ENCODE measurements around the gene ATE1.
A peak's percentile ranks its signal among the peaks of the same experiment; 100 is the strongest.

The ATE1 gene

GRCh38 chr10:121722665-121723064, 205.2 kb downstream of the ATE1 start (continued):
- no peak for TF ChIP-seq ZFP30 (CRISPR knock-in tag; IDR thresholded peaks at IDR 0.05)
- no peak for TF ChIP-seq CREB5 (CRISPR knock-in tag; IDR thresholded peaks at IDR 0.05; ENCODE audit: low read depth)
- TF ChIP-seq PATZ1 (CRISPR knock-in tag; IDR thresholded peaks at IDR 0.05; ENCODE audit: borderline replicate concordance), result no peak
- TF ChIP-seq TOX (CRISPR knock-in tag; IDR thresholded peaks at IDR 0.05; ENCODE audit: borderline replicate concordance), result no peak

DNA sequence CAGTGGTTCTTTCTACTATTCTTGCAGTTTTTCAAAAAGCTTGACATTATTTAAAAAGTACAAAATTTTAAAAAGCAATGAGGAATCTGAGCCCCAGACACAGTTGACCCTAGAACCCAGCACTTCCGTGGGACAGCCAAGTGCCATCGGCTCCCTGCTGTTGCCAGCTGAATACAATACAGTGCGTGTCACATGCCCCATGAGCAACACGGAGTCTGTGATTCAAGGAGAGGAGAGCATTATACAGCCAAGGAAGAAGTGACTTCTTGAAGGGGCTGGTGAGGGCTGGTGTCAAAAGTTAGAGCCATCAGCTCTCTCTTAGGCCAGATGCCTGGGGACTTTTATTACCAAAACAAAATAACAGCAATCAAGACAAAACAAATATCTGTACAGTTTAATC, 206.6 kb downstream of the ATE1 start:
- ATAC-seq, result no peak
- TF ChIP-seq RARB (CRISPR knock-in tag; IDR thresholded peaks at IDR 0.05) (no peak), BACH2 (CRISPR knock-in tag; IDR thresholded peaks at IDR 0.05; ENCODE audit: borderline replicate concordance) (no peak), OSR1 (CRISPR knock-in tag; IDR thresholded peaks at IDR 0.05) (no peak), ZNF565 (CRISPR knock-in tag; conservative IDR thresholded peaks at IDR 0.05; ENCODE audit: low read depth) (no peak), CREB5 (CRISPR knock-in tag; IDR thresholded peaks at IDR 0.05; ENCODE audit: low read depth) (no peak), CSDC2 (CRISPR knock-in tag; IDR thresholded peaks at IDR 0.05) (no peak)
- TF ChIP-seq, protein P1, sequence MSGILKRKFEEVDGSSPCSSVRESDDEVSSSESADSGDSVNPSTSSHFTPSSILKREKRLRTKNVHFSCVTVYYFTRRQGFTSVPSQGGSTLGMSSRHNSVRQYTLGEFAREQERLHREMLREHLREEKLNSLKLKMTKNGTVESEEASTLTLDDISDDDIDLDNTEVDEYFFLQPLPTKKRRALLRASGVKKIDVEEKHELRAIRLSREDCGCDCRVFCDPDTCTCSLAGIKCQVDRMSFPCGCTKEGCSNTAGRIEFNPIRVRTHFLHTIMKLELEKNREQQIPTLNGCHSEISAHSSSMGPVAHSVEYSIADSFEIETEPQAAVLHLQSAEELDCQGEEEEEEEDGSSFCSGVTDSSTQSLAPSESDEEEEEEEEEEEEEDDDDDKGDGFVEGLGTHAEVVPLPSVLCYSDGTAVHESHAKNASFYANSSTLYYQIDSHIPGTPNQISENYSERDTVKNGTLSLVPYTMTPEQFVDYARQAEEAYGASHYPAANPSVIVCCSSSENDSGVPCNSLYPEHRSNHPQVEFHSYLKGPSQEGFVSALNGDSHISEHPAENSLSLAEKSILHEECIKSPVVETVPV (CRISPR knock-in tag; IDR thresholded peaks at IDR 0.05), result no peak

DNA sequence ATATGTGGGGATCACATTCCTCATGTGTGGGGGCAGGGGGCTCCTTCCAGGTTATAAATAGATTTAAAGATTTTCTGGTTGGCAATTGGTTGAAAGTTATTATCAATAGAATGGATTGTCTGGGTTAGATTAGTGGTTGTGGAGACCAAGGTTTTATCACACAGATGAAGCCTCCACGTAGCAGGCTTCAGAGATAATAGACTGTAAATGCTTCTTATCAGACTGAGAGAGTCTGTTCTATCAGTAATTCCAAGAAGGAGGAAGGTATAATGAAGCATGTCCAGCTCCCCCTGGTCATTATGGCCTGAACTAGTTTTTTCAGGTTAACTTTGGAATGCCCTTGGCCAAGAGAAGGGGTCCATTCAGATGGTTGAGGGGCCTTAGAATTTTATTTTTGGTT, 211.9 kb downstream of the ATE1 start:
- TF ChIP-seq TSHZ2 (CRISPR knock-in tag; IDR thresholded peaks at IDR 0.05) (no peak), TCF4 (CRISPR knock-in tag; IDR thresholded peaks at IDR 0.05; ENCODE audit: borderline replicate concordance) (peak; percentile 51; the same call in 1 of the 2 replicates)
- ATAC-seq, result no peak

- TF ChIP-seq CREB5 (CRISPR knock-in tag; IDR thresholded peaks at IDR 0.05; ENCODE audit: low read depth) (no peak), ZFP30 (CRISPR knock-in tag; IDR thresholded peaks at IDR 0.05) (no peak)
- no peak for ATAC-seq
Measured at GRCh38 chr10:121715076-121715475, 212.8 kb downstream of the ATE1 start.

- ATAC-seq, result no peak
- TF ChIP-seq PPARA (CRISPR knock-in tag; IDR thresholded peaks at IDR 0.05; ENCODE audit: borderline replicate concordance) (no peak), POU6F1 (CRISPR knock-in tag; IDR thresholded peaks at IDR 0.05; ENCODE audit: borderline replicate concordance, low read depth) (no peak), RARB (CRISPR knock-in tag; IDR thresholded peaks at IDR 0.05) (no peak), ZNF70 (CRISPR knock-in tag; IDR thresholded peaks at IDR 0.05) (no peak), TSHZ2 (CRISPR knock-in tag; IDR thresholded peaks at IDR 0.05) (no peak)
Measured at GRCh38 chr10:121713486-121713885, 214.3 kb downstream of the ATE1 start.

Measured in SK-N-SH treated with all-trans-retinoic acid at 6 μM for 48 hours (cell line).